GM21528 (cell line): Measurements from ENCODE around the gene IGFBP5.

Source experiments
- ATAC-seq: cut with Tn5 transposase; IDR thresholded peaks from one replicate; pipeline ENCODE4 v1.9.1; 2021; ENCODE audit warnings: mild to moderate bottlenecking, moderate library complexity; ENCODE audit not compliant: unreplicated experiment, low FRiP score

The IGFBP5 gene

GRCh38 chr2:216715402-216715974 lies 20.1 kb upstream of the IGFBP5 start:
- ATAC-seq, result no peak

GRCh38 chr2:216714376-216714775 lies 19.0 kb upstream of the IGFBP5 start:
- ATAC-seq, result no peak

- no peak for ATAC-seq
These were observed 18.5 kb upstream of the IGFBP5 start for GRCh38 chr2:216713691-216714336.

GRCh38 chr2:216711348-216711747 lies 16.0 kb upstream of the IGFBP5 start:
- no peak for ATAC-seq

GRCh38 chr2:216710551-216711301 lies 15.4 kb upstream of the IGFBP5 start:
- ATAC-seq, result no peak

GRCh38 chr2:216702756-216703155 lies 7.4 kb upstream of the IGFBP5 start:
- no peak for ATAC-seq

GRCh38 chr2:216701544-216701943 lies 6.2 kb upstream of the IGFBP5 start:
- ATAC-seq, result no peak

- ATAC-seq, result no peak
These were observed 5.4 kb upstream of the IGFBP5 start for GRCh38 chr2:216700781-216701180.

GRCh38 chr2:216700088-216700567 lies 4.8 kb upstream of the IGFBP5 start:
- no peak for ATAC-seq

GRCh38 chr2:216698895-216699294 lies 3.5 kb upstream of the IGFBP5 start:
- ATAC-seq, result no peak

GRCh38 chr2:216698293-216698692 lies 2.9 kb upstream of the IGFBP5 start:
- no peak for ATAC-seq

GRCh38 chr2:216696751-216697560 lies 1.6 kb upstream of the IGFBP5 start:
- no peak for ATAC-seq

- ATAC-seq, result no peak
These were observed 972 bp upstream of the IGFBP5 start for GRCh38 chr2:216696321-216696720.

GRCh38 chr2:216694826-216695217 lies 527 bp downstream of the IGFBP5 start:
- ATAC-seq, result no peak

- ATAC-seq, result no peak
These were observed 1.1 kb downstream of the IGFBP5 start for GRCh38 chr2:216694082-216694825.

GRCh38 chr2:216693414-216694080 lies 1.8 kb downstream of the IGFBP5 start:
- ATAC-seq, result no peak

- ATAC-seq, result no peak
These were observed 2.5 kb downstream of the IGFBP5 start for GRCh38 chr2:216692636-216693413.

GRCh38 chr2:216690853-216691741 lies 4.3 kb downstream of the IGFBP5 start:
- no peak for ATAC-seq
